Effector CD8-positive, alpha-beta T cell (primary cell): Measurements from ENCODE around the gene ZDHHC21.
"Not testable (repeated sequence)": the region's sequence is repeated elsewhere in the genome, so short reads cannot be mapped to it uniquely, and the experiment has no call there.

Experiments
- DNase-seq: peaks from one replicate; lab custom pipeline; 2025; lab: John Stamatoyannopoulos, UW

ZDHHC21 gene

GRCh38 chr9:14682616-14683015 lies 10.6 kb downstream of the ZDHHC21 start:
- not testable (repeated sequence) for DNase-seq

- no peak for DNase-seq
Measured at GRCh38 chr9:14678776-14679175, 14.5 kb downstream of the ZDHHC21 start.

- no peak for DNase-seq
Measured at GRCh38 chr9:14677872-14678271, 15.4 kb downstream of the ZDHHC21 start.

GRCh38 chr9:14677396-14677795 lies 15.8 kb downstream of the ZDHHC21 start:
- no peak for DNase-seq

- DNase-seq: no peak
Measured at GRCh38 chr9:14674630-14675029, 18.6 kb downstream of the ZDHHC21 start.

- DNase-seq: no peak
Measured at GRCh38 chr9:14671377-14671776, 21.9 kb downstream of the ZDHHC21 start.

- no peak for DNase-seq
Measured at GRCh38 chr9:14670718-14671117, 22.5 kb downstream of the ZDHHC21 start.

- not testable (repeated sequence) for DNase-seq
Measured at GRCh38 chr9:14664022-14664421, 29.2 kb downstream of the ZDHHC21 start.

GRCh38 chr9:14662060-14662453 lies 31.2 kb downstream of the ZDHHC21 start:
- DNase-seq: no peak

GRCh38 chr9:14661421-14662059 lies 31.7 kb downstream of the ZDHHC21 start:
- DNase-seq: no peak

- no peak for DNase-seq
Measured at GRCh38 chr9:14660721-14661120, 32.5 kb downstream of the ZDHHC21 start.

- no peak for DNase-seq
Measured at GRCh38 chr9:14654932-14655331, 38.3 kb downstream of the ZDHHC21 start.

- DNase-seq: no peak
Measured at GRCh38 chr9:14653511-14653910, 39.7 kb downstream of the ZDHHC21 start.

- no peak for DNase-seq
Measured at GRCh38 chr9:14652729-14653377, 40.4 kb downstream of the ZDHHC21 start.

- no peak for DNase-seq
Measured at GRCh38 chr9:14650596-14650995, 42.6 kb downstream of the ZDHHC21 start.

- DNase-seq: no peak
Measured at GRCh38 chr9:14645648-14646047, 47.6 kb downstream of the ZDHHC21 start.

GRCh38 chr9:14640967-14641366 lies 52.3 kb downstream of the ZDHHC21 start:
- no peak for DNase-seq

- DNase-seq: no peak
Measured at GRCh38 chr9:14640294-14640693, 52.9 kb downstream of the ZDHHC21 start.

GRCh38 chr9:14633906-14634565 lies 59.2 kb downstream of the ZDHHC21 start:
- DNase-seq: no peak

GRCh38 chr9:14633148-14633547 lies 60.1 kb downstream of the ZDHHC21 start:
- no peak for DNase-seq

- no peak for DNase-seq
Measured at GRCh38 chr9:14627513-14627912, 65.7 kb downstream of the ZDHHC21 start.

GRCh38 chr9:14618836-14619420 lies 74.3 kb downstream of the ZDHHC21 start:
- no peak for DNase-seq
